ENCODE measurements around the gene HTR1A. TPM values are rescaled to one million over a fixed set of nuclear protein-coding genes. Genes with fewer than 3 reads are reported as not detected.

The HTR1A gene
- total and polyA plus RNA-seq, 2 of the 4 experiments (the other 2 are of a cell fraction): not detected

GRCh38 chr5:63931836-63932235 lies 30.4 kb downstream of the HTR1A start:
- Histone ChIP-seq H3K18ac (ENCODE audit: low read depth, low read length) (no peak overlapping the region), H3K4me3 (ENCODE audit: insufficient read depth, low read depth, low read length) (no peak overlapping the region)
- 0% methylated on average over 1 of the region's 1 CpG; no CpG with 5 or more reads in 1 of the 2 experiments for WGBS, 2 experiments (ENCODE audit: extremely low coverage in 2 of 2, insufficient read length in 1 of 2)

More at GRCh38 chr5:63931836-63932235, 30.4 kb downstream of the HTR1A start:
- H3K9ac ChIP-seq (ENCODE audit: low read depth, low read length): no peak overlapping the region
- no peak overlapping the region for H2BK120ac ChIP-seq (ENCODE audit: low read depth, low read length)
- H3K23ac ChIP-seq (ENCODE audit: low read depth, low read length): no peak overlapping the region
- no peak overlapping the region for H4K91ac ChIP-seq (ENCODE audit: insufficient read depth, low read depth, low read length)
- H3K4me1 ChIP-seq (ENCODE audit: control insufficient read depth, insufficient read depth, low read length): no peaks in the 10 kb centered on the region
- H3K9me3 ChIP-seq (ENCODE audit: control insufficient read depth, insufficient read depth, low read length): peaks cover 10% of the 10 kb centered on the region
- H4K20me1 ChIP-seq (ENCODE audit: insufficient read depth, low read length): no peaks in the 10 kb centered on the region
- no peak overlapping the region for H4K8ac ChIP-seq (ENCODE audit: low read depth in 2 of 2, low read length in 2 of 2)
- H2AFZ ChIP-seq (replicated peaks; ENCODE audit: low read length, poor library complexity): no peak overlapping the region
- dilution Hi-C loops (cut with HindIII; ENCODE audit: low sequenced_read_pairs, unreplicated experiment) (no loop called here), intact Hi-C loops (cut with micrococcal nuclease) (no loop called here), in situ Hi-C loops (cut with MboI; ENCODE audit: low sequenced_read_pairs) (no loop called here)
- DNase-seq (no peak), ATAC-seq (ENCODE audit: low read depth) (no peak)
- no peaks in the 10 kb centered on the region for H3K9me1 ChIP-seq (ENCODE audit: insufficient read depth, low read length)
- H2BK20ac ChIP-seq (ENCODE audit: low read depth, low read length): no peak overlapping the region
- H2BK5ac ChIP-seq (ENCODE audit: low read depth, low read length, poor library complexity, severe bottlenecking): no peak overlapping the region
- no peak overlapping the region for H3K14ac ChIP-seq (replicated peaks; ENCODE audit: low read depth, low read length)
- no peak overlapping the region for H3K4me2 ChIP-seq (ENCODE audit: low read depth, low read length)
- no peak overlapping the region for H4K5ac ChIP-seq (ENCODE audit: low read depth, low read length)
- no peak overlapping the region for H2AK9ac ChIP-seq (replicated peaks; ENCODE audit: low read depth, low read length, poor library complexity)
- ChIA-PET CTCF (no interaction called here), POLR2A (ENCODE audit: unreplicated experiment) (no interaction called here)
- H2AK5ac ChIP-seq (ENCODE audit: low read depth, low read length): no peak overlapping the region
- H3K56ac ChIP-seq (ENCODE audit: extremely low read depth, insufficient read depth, low read length): no peak overlapping the region
- H3K79me1 ChIP-seq (ENCODE audit: low read depth in 1 of 2, low read length in 2 of 2): no peaks in the 10 kb centered on the region
- no TSS peak for BruUV-seq (replicated peaks)
- no peak overlapping the region for H3K27ac ChIP-seq (ENCODE audit: insufficient read depth, low read length)
- no peak overlapping the region for H2BK15ac ChIP-seq (ENCODE audit: low read depth, low read length)
- TF ChIP-seq CEBPB (IDR thresholded peaks at IDR 0.05; ENCODE audit: low read depth, low read length) (no peak), ELK1 (IDR thresholded peaks at IDR 0.05; ENCODE audit: borderline replicate concordance, low read depth, low read length) (no peak), BHLHE40 (IDR thresholded peaks at IDR 0.05; ENCODE audit: low read depth, low read length) (no peak), FOS (IDR thresholded peaks at IDR 0.05; ENCODE audit: low read depth, low read length) (no peak), MAFK (IDR thresholded peaks at IDR 0.05; ENCODE audit: low read depth, low read length) (no peak), POLR2A (IDR thresholded peaks at IDR 0.05; ENCODE audit: low read depth, low read length) (no peak), CTCF (conservative IDR thresholded peaks at IDR 0.05; ENCODE audit: low read depth, low read length) (no peak), CHD1 (IDR thresholded peaks at IDR 0.05; ENCODE audit: low read depth, low read length) (no peak)
- no peak overlapping the region for H3K4ac ChIP-seq (ENCODE audit: low read depth, low read length)
- H3K27me3 ChIP-seq (ENCODE audit: control insufficient read depth, insufficient read depth, low read length): no peaks in the 10 kb centered on the region
- H3K36me3 ChIP-seq (ENCODE audit: control insufficient read depth, insufficient read depth, low read length): no peaks in the 10 kb centered on the region

Data from IMR-90 (cell line).